Stomach (tissue), 4 donors: ENCODE data around the gene GNLY.

ENCODE experiments used
- CTCF ChIP-seq, 7 experiments: fragments of 450-650 bp in 4 of 7; fragments of 200-600 bp in 3 of 7; sonication (generic) in 3 of 7; IDR thresholded peaks; one replicate each; pipeline ENCODE4 v1.5.1; 2016 to 2019; ENCODE audit warnings: antibody characterized with exemption in 7 of 7, control low read depth in 2 of 7, mild to moderate bottlenecking in 1 of 7
- EP300 ChIP-seq: sonication (generic); formaldehyde crosslinking; IDR thresholded peaks from one replicate; pipeline ENCODE4 v1.6.1; 2017; ENCODE audit warnings: antibody characterized with exemption
- POLR2A ChIP-seq, 4 donors: fragments of 450-650 bp; IDR thresholded peaks; one replicate each; pipeline ENCODE4 v1.6.1; 2016; ENCODE audit warnings: antibody characterized with exemption in 4 of 4, control low read depth in 2 of 4, mild to moderate bottlenecking in 1 of 4, moderate library complexity in 1 of 4

GRCh38 chr2:85746321-85747004 is 52.3 kb downstream of the GNLY start:
- no peak for TF ChIP-seq CTCF (IDR thresholded peaks at IDR 0.05)
- TF ChIP-seq EP300 = no peak
- TF ChIP-seq POLR2A (IDR thresholded peaks at IDR 0.05) = no peak
